Activated CD8-positive, alpha-beta memory T cell treated with anti-CD3 and anti-CD28 coated beads for 48 hours (primary cell): ENCODE data around the gene DNAJC10.
"Not testable (repeated sequence)": the region's sequence is repeated elsewhere in the genome, so short reads cannot be mapped to it uniquely, and the experiment has no call there.

Source experiments
- DNase-seq, 3 experiments: peaks; one replicate each; pipeline ENCODE4 v3.0.0-alpha.2; 2020; ENCODE audit warnings: low read depth in 2 of 3, low spot score in 2 of 3

DNAJC10 gene

DNA sequence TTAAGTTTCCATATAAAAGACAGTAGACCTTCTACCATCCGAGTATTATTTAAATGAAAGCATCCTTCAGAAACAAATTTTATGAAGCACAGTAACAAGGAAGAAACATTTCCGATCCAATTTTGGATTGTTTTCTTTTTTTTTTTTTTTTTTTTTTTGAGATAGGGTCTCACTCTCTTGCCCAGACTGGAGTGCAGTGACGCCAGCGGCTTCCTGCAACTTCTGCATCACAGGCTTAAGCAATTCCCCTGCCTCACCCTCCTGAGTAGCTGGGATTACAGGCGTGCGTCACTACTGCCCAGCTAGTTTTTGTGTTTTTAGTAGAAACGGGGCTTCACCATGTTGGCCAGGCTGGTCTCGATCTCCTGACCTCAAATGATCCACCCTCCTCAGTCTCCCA lies 3.1 kb downstream of the DNAJC10 start:
- not testable (repeated sequence) for DNase-seq

DNA sequence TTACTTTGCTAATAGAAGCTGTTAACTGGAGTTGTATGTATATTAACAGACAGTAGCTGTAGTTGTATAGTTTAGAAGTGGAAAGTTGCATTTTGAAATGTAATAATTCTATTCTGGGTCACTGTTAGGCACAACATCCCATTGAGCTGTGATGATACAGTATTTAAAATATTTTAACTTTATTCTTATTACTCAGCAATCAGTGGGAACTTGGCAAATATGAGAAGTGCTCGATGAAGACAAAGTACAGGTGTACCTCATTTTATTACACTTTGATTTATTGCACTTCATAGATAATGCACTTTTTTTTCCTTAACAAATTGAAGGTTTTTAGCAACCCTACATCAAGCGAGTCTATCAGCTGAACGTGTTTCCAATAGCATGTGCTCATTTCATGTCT lies 8.6 kb downstream of the DNAJC10 start:
- DNase-seq, result no peak

DNA sequence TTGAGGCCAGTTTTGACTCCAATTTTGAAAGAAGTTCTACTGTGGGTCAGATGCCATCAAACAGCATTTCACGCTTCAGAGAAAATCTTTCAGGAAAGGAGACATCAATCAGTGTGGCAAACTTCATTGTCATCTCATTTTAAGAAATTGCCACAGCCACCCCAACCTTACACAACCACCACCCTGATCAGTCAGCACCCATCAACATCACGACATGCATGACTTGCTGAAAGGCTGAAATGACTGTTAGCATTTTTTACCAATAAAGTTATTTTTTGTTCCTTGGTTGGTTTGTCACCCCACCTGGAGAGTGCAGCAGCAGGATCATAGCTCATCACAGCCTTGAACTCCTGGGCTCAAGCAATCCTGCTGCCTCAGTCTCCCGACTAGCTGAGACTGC lies 10.4 kb downstream of the DNAJC10 start:
- no peak for DNase-seq

- no peak for DNase-seq
These were observed 12.0 kb downstream of the DNAJC10 start for GRCh38 chr2:182728014-182728413.

DNA sequence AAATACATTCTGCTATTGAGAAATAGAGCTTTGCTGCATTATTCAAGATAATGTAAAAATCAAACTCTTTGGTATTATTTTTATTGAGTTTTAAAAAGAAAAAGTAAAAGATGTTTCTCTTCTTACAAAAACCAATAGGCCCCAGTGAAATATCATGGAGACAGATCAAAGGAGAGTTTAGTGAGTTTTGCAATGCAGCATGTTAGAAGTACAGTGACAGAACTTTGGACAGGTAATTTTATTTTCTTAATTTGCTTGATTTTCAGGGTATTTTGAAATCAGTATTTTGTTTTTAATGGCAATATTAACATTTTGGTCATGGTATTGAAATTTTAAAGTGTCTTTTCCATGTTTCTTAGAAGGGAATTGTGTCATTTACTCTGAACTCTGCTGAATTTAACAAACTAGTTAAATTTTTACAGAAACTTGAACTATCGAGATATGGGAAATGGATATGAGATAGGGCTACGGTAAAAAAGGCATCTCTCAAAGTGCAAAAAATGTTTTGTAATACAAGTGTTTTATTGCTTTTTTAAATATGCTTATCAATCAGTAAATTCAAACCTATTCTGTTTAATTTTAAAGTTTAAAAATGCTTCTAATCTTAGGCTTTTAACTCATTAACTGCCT lies 13.8 kb downstream of the DNAJC10 start:
- no peak for DNase-seq

- no peak for DNase-seq
These were observed 14.4 kb downstream of the DNAJC10 start for GRCh38 chr2:182730486-182730885.

- DNase-seq, result no peak
These were observed 16.7 kb downstream of the DNAJC10 start for GRCh38 chr2:182732736-182733135.

DNA sequence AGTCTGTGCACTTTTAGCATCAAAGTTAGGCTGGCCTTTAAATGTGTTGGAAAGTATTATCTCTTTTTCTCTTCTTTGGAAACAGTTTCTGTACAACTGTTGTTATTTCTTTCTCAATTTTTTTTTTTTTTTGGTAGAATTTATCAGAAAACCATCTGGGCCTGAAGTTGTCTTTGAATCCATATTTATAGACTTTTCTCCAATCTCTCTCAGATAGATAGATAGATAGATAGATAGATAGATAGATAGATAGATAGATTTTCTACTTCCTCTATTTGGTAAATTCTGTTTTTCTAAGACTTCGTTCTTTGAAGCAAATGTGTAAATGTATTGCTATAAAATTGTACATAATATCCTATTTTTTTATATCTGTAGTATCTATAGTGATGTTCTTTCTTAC lies 17.5 kb downstream of the DNAJC10 start:
- DNase-seq, result no peak

- DNase-seq, result not testable (repeated sequence)
These were observed 20.8 kb downstream of the DNAJC10 start for GRCh38 chr2:182736856-182737255.

GRCh38 chr2:182740701-182741100 lies 24.6 kb downstream of the DNAJC10 start:
- DNase-seq, result no peak

DNA sequence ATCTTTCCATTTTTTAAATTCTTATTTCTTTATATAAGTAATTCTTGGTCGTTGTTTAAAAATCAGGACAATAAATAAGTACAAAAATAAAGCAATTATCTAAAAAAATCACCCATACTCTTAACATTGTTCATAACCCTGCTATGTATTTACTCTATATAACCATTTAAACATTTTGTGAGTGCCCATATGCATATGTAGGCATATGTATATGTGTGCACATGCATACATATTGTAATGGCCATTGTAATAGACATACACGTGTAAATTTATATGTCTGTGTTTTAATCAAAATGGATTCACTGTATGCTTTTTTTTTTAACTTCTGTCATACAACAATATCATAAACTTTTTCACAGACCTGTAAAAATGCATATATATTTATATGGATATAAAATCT lies 25.6 kb downstream of the DNAJC10 start:
- DNase-seq, result no peak

- DNase-seq, result no peak
These were observed 28.4 kb downstream of the DNAJC10 start for GRCh38 chr2:182744490-182744889.

DNA sequence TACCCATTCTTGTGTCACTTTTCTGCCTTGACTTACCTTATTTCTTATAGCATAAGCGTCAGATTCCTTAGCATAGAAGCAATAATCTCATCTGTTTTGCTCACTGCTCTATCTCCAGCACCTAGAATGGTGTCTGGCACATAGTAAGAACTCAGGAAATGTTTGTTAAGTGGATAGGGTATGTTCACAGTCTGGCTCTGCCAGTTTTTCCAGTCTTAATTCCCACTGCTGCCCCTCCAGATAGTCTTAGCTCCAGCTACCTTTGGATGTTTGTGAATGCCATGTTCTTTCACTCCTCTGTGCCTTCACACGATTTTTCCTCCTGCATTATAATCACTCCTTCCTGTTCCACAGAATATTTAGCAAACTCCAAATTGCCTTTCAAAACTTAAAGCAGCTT lies 29.0 kb downstream of the DNAJC10 start:
- no peak for DNase-seq

GRCh38 chr2:182745894-182746293 lies 29.8 kb downstream of the DNAJC10 start:
- not testable (repeated sequence) for DNase-seq

DNA sequence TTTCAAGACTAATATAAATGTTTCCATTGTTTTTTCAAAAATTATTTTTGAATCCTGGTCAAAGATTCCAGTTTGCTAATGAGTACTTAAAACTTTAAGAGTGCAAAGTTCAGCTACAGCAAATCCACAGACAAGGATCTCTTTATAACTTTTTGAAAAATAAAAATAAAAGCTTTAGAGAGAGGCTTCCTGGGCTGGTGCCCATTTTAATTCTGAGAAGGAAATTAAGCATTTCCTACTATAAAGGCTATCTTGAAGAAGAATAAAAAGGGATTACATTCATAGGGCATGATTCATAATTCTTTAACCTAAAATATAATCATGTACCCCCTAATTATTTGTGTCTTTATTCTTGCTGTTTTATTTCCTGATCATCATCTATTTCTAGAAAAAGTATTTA lies 38.2 kb downstream of the DNAJC10 start:
- no peak for DNase-seq

DNA sequence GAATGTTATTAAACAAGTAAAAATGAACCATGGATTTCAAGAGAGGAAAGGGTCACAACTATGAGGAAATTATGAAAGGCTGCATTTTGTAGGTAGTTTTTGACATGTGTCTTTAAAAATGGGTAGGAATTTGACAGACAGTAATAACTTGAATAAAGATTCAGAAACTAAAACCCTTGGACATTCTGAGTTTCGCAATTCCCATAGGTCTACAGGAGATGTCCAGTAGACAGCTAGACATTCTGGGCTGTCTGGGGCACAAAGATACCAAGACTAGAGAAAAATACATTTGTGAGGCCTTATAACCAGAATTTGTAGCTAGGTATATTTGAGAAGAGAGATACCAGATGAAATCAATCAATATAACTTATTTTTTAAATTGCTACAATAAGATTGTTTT lies 42.3 kb downstream of the DNAJC10 start:
- no peak for DNase-seq

DNA sequence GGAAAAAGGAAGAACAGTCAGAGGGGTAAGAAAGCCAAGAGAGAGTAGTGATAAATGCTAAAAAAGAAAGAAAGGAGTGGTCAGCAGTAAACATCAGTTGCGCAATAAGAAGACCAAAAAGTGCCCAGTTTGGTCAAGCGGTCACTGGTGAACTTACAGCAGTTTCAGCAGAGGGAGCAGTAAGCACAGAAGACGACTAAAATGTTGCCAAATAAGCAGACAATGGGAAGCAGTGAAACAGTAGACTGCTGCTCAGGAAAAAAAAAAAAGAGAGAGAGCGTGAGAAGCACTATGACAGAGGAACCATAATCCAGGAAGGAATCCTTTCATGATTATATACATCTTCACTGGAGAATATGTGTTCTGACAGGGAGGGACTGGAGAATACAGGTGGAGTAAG lies 45.8 kb downstream of the DNAJC10 start:
- no peak for DNase-seq

DNA sequence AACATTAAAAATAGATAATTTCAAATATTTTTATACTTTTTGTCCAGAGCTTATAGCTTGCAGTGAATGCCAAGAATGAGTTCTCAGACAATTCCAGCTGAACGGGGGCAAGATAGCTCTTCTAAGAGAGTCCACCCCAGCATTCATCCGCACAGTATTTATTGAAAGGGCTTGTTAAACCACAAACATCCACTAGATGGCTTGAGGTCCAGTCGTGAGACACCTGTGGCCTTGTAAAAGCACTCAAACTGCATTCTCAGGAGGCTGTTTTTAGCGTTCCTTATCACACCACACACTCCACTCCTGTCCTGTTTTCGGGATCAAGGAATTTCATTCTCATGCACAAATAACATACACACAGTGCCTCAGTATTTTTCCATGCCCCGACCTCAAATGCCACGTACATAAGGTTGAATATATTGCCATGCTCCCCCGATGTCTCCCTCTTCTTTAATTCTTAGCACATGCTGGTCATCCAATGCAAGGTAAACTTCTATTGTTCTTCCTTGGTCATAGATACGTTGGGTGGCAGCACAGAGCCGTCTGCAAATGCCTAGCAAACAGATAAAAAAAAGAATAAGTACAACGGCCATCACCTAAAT lies 47.4 kb downstream of the DNAJC10 start:
- DNase-seq, result no peak

- DNase-seq, result no peak
These were observed 50.6 kb downstream of the DNAJC10 start for GRCh38 chr2:182766626-182767025.

DNA sequence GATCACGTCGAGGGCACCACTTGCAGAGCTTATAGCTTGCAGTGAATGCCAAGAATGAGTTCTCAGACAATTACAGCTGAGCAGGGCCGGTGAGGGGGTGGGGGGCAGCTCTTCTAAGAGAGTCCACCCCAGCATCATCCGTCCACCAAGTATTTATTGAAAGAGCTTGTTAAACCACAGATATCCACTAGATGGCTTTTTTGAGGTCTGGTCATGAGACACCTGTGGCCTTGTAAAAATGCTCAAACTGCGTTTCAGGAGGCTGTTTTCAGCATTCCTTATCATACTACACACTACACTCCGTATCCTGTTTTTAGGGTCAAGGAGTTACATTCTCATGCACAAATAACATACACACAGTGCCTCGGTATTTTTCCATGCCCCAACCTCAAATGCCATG lies 51.5 kb downstream of the DNAJC10 start:
- no peak for DNase-seq

DNA sequence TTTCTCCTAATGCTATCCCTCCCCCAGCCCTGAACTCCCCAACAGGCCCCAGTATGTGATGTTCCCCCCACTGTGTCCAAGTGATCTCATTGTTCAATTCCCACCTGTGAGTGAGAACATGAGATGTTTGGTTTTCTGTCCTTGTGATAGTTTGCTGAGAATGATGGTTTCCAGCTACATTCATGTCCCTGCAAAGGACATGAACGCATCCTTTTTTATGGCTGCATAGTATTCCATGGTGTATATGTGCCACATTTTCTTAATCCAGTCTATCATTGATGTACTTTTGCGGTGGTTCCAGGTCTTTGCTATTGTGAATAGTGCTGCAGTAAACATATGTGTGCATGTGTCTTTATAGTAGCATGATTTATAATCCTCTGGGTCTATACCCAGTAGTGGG lies 52.9 kb downstream of the DNAJC10 start:
- DNase-seq, result not testable (repeated sequence)

DNA sequence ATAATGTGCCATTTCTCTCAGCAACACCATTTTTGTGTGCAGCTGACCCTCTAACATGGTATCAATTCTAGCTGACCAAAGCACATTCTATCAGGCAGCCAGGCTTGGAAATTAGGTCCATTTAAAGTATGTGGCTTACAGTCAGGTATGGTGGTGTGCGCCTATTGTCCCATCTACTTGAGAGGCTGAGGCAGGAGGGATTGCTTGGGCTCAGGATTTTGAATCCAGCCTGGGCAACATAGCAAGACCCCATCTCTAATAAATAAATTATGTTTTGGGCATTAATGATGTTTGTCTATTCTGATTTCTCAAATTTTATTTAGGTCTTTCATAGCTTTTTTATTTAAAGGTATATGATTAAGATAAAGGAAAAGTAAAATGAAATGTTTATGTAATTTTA lies 63.3 kb downstream of the DNAJC10 start:
- DNase-seq, result no peak

- DNase-seq, result not testable (repeated sequence)
These were observed 65.0 kb downstream of the DNAJC10 start for GRCh38 chr2:182781099-182781498.
